Stomach (tissue), 9 donors: ENCODE results near the gene HBA1. TPM values are rescaled to one million over a fixed set of nuclear protein-coding genes. Genes with fewer than 3 reads are reported as not detected.
A peak's percentile ranks its signal among the peaks of the same experiment; 100 is the strongest.
"Not testable (repeated sequence)": the region's sequence is repeated elsewhere in the genome, so short reads cannot be mapped to it uniquely, and the experiment has no call there.

ENCODE experiments used
- DNase-seq, 2 donors: peaks; one replicate each; pipeline versions ENCODE4 v3.0.0 to v3.0.0-alpha.2; 2013 to 2019
- H3K27ac ChIP-seq, 5 donors: fragments of 200-600 bp in 4 of 5; sonication (generic) in 4 of 5; one replicate each; pipeline ENCODE4 v1.5.1; 2013 to 2019; ENCODE audit warnings: mild to moderate bottlenecking in 1 of 5, moderate library complexity in 1 of 5
- H3K27me3 ChIP-seq, 3 donors: fragments of 200-600 bp; sonication (generic); one replicate each; pipeline ENCODE4 v1.5.1; 2017 to 2019; ENCODE audit warnings: mixed run types in 1 of 3
- H3K36me3 ChIP-seq, 4 donors: fragments of 200-600 bp; sonication (generic); 1 replicate in 3 of 4; 2 replicates in 1 of 4; pipeline ENCODE4 v1.5.1; 2016 to 2019
- H3K4me1 ChIP-seq, 4 donors: fragments of 200-600 bp; sonication (generic); one replicate each; pipeline ENCODE4 v1.5.1; 2016 to 2019
- H3K4me3 ChIP-seq, 4 donors: fragments of 200-600 bp; sonication (generic) in 3 of 4; one replicate each; pipeline ENCODE4 v1.5.1; 2016 to 2019; ENCODE audit warnings: mild to moderate bottlenecking in 1 of 4
- H3K9me3 ChIP-seq, 4 donors: fragments of 200-600 bp; sonication (generic); one replicate each; pipeline ENCODE4 v1.5.1; 2016 to 2019
- CTCF ChIP-seq, 7 experiments: fragments of 450-650 bp in 4 of 7; fragments of 200-600 bp in 3 of 7; sonication (generic) in 3 of 7; IDR thresholded peaks; one replicate each; pipeline ENCODE4 v1.5.1; 2016 to 2019; ENCODE audit warnings: antibody characterized with exemption in 7 of 7, control low read depth in 2 of 7, mild to moderate bottlenecking in 1 of 7
- EP300 ChIP-seq: sonication (generic); formaldehyde crosslinking; IDR thresholded peaks from one replicate; pipeline ENCODE4 v1.6.1; 2017; ENCODE audit warnings: antibody characterized with exemption
- POLR2A ChIP-seq, 4 donors: fragments of 450-650 bp; IDR thresholded peaks; one replicate each; pipeline ENCODE4 v1.6.1; 2016; ENCODE audit warnings: antibody characterized with exemption in 4 of 4, control low read depth in 2 of 4, mild to moderate bottlenecking in 1 of 4, moderate library complexity in 1 of 4
- POLR2AphosphoS5 ChIP-seq, 3 donors: sonication (generic); formaldehyde crosslinking; IDR thresholded peaks; one replicate each; pipeline ENCODE4 v1.6.1; 2016; ENCODE audit warnings: antibody characterized with exemption in 3 of 3
- WGBS, 5 donors: extraction: QIAGEN DNeasy Blood & Tissue Kit in 3 of 5; methylation state at CpG; one replicate each; pipeline versions ENCODE4 v1.1.5 to v1.1.7; 2013 to 2018; 5-methylcytosine and 5-hydroxymethylcytosine counted together
- intact Hi-C: fragments of 100-400 bp; cut with DNase I; formaldehyde crosslinking; loops from one replicate; pipeline ENCODE4 v1.15.1; 2023; ENCODE audit warnings: low total_unique reads
- polyA plus RNA-seq, 3 donors: library from polyadenylated mRNA; stranded (reverse); fragments of 200-250 nt; gene quantifications; one replicate each; pipeline ENCODE4 v1.2.3, GENCODE V29; 2013
- total RNA-seq, 5 donors: library from RNA; depleted of rRNA; stranded (reverse); fragments of >200 nt; gene quantifications; one replicate each; pipeline versions ENCODE4 v1.1.0 to v1.2.3, GENCODE V29; 2014 to 2016
- donor health status: healthy with polysubstance abuse.
- donor health status: Bipolar disorder and iron deficiency.
- donor health status: healthy.

Gene HBA1
- total and polyA plus RNA-seq, 8 donors, result 0.88 to 263 (median 20.3) TPM; not detected in 4

- intact Hi-C loops, result no loop called here
- WGBS, 5 donors, result 2 to 4% (median 3%) methylated on average over 28 to 52 of the region's 59 CpGs
- Histone ChIP-seq H3K36me3 (no peaks in the 10 kb centered on the region), H3K9me3 (no peaks in the 10 kb centered on the region), H3K27me3 (peaks cover 0 to 72% (median 22%) of the 10 kb centered on the region in 3 donors), H3K4me3 (peak overlapping the region; percentile 46 to 54 (median 50)), H3K27ac (no peak overlapping the region), H3K4me1 (peaks cover 8 to 11% (median 10%) of the 10 kb centered on the region in 4 donors)
- peak; percentile 29 to 70 for DNase-seq
- TF ChIP-seq EP300, result no peak
These were observed 22.1 kb upstream of the HBA1 start for GRCh38 chr16:154217-155030.

- Histone ChIP-seq H3K27me3 (peaks cover 0 to 73% (median 22%) of the 10 kb centered on the region in 3 donors), H3K27ac (no peak overlapping the region), H3K36me3 (no peaks in the 10 kb centered on the region), H3K4me3 (peak overlapping the region in 3 of 4 donors; percentile 48 to 54 (median 51)), H3K9me3 (no peaks in the 10 kb centered on the region), H3K4me1 (peaks cover 8 to 11% (median 10%) of the 10 kb centered on the region in 4 donors)
- no peak for DNase-seq
- TF ChIP-seq POLR2A (IDR thresholded peaks at IDR 0.05), result no peak
- no peak for TF ChIP-seq EP300
- TF ChIP-seq CTCF (IDR thresholded peaks at IDR 0.05), result no peak
- no peak for TF ChIP-seq POLR2AphosphoS5 (IDR thresholded peaks at IDR 0.05)
- intact Hi-C loops, result no loop called here
- 58 to 78% (median 64%) methylated on average over 7 of the region's 7 CpGs for WGBS, 5 donors
These were observed 21.5 kb upstream of the HBA1 start for GRCh38 chr16:155031-155398.

GRCh38 chr16:159136-159849 lies 17.2 kb upstream of the HBA1 start:
- Histone ChIP-seq H3K36me3 (no peaks in the 10 kb centered on the region), H3K27me3 (peaks cover 0 to 85% (median 20%) of the 10 kb centered on the region in 3 donors), H3K9me3 (no peaks in the 10 kb centered on the region), H3K27ac (no peak overlapping the region), H3K4me3 (no peak overlapping the region), H3K4me1 (peaks cover 6 to 9% (median 9%) of the 10 kb centered on the region in 4 donors)
- TF ChIP-seq EP300 (no peak), CTCF (IDR thresholded peaks at IDR 0.05) (no peak), POLR2AphosphoS5 (IDR thresholded peaks at IDR 0.05) (no peak), POLR2A (IDR thresholded peaks at IDR 0.05) (no peak)
- DNase-seq, result no peak
- intact Hi-C loops, result no loop called here
- 39 to 49% (median 47%) methylated on average over 6 of the region's 6 CpGs for WGBS, 5 donors

- H3K27me3 ChIP-seq, result peaks cover 0 to 80% (median 14%) of the 10 kb centered on the region in 3 donors
- intact Hi-C loops, H3K36me3 ChIP-seq, H3K9me3 ChIP-seq, DNase-seq, H3K4me3 ChIP-seq, H3K4me1 ChIP-seq, H3K27ac ChIP-seq: not testable (repeated sequence)
- 67 to 96% (median 72%) methylated on average over 4 to 20 of the region's 20 CpGs for WGBS, 5 donors
These were observed 16.2 kb upstream of the HBA1 start for GRCh38 chr16:160242-160641.

- no peak overlapping the region for H3K27ac ChIP-seq
- DNase-seq, result no peak
- 55 to 65% (median 60%) methylated on average over 12 to 18 of the region's 18 CpGs for WGBS, 5 donors
- intact Hi-C loops, result no loop called here
- no peaks in the 10 kb centered on the region for H3K36me3 ChIP-seq
- H3K4me1 ChIP-seq, result peaks cover 8 to 9% (median 9%) of the 10 kb centered on the region in 4 donors
- peaks cover 4 to 80% (median 15%) of the 10 kb centered on the region in 3 donors for H3K27me3 ChIP-seq
- H3K4me3 ChIP-seq, result no peak overlapping the region
- no peaks in the 10 kb centered on the region for H3K9me3 ChIP-seq
- TF ChIP-seq EP300 (no peak), CTCF (IDR thresholded peaks at IDR 0.05) (no peak), POLR2A (IDR thresholded peaks at IDR 0.05) (no peak), POLR2AphosphoS5 (IDR thresholded peaks at IDR 0.05) (no peak)
These were observed 15.7 kb upstream of the HBA1 start for GRCh38 chr16:160691-161190.
